SIG-M5 (cell line): ENCODE results near the gene TMEM98.
"Not testable (repeated sequence)": the region's sequence is repeated elsewhere in the genome, so short reads cannot be mapped to it uniquely, and the experiment has no call there.

Source experiments
- DNase-seq: peaks from one replicate; lab custom pipeline; 2025; lab: John Stamatoyannopoulos, UW

TMEM98 gene

GRCh38 chr17:32927724-32928585 lies at the start of gene TMEM98:
Gene TMEM98, plus strand, starts transcription at chr17:32928153. Its CDS starts 3,376 bp downstream, at chr17:32931529.
- DNase-seq: no peak

- no peak for DNase-seq
Measured at GRCh38 chr17:32878211-32878610, 49.7 kb upstream of the TMEM98 start.

GRCh38 chr17:32879134-32879533 lies 48.8 kb upstream of the TMEM98 start:
- no peak for DNase-seq

DNA sequence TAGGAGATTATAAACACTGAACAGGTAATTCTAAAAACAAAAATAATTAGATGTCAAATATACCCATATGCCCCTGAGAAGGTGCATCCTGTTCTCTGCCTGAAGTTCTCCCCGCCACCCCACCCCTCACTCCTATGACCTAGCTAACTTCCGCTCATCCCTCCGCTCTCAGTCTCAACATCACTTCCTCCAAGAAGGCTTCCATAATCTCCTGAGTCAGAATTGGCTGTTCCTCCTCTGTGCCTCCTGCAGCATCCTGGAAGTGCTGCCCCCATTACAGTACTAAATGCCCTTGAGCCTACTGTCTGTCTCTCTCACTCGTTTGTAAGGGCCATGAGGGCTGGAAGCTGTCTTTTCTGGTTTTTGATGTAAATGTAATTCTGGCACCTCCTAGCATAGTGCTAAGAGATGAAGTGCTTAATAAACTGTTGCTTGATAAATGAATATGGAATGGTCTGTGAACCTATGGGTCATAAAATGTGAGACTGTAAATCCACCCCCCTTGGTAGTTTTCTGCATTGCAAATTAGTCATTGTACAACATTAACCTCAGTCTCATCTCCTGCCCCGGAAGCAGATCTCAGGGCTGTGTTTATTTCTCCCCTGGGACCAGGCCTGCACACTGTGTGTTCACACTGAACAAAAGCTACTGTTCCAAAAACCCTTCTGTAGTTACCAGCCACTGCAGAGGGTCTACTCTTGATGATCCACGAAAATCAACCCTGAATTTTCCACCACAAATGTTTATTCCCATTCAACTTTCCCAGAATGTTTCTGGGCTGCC lies 47.1 kb upstream of the TMEM98 start:
- DNase-seq: no peak

GRCh38 chr17:32882029-32882428 lies 45.9 kb upstream of the TMEM98 start:
- no peak for DNase-seq

DNA sequence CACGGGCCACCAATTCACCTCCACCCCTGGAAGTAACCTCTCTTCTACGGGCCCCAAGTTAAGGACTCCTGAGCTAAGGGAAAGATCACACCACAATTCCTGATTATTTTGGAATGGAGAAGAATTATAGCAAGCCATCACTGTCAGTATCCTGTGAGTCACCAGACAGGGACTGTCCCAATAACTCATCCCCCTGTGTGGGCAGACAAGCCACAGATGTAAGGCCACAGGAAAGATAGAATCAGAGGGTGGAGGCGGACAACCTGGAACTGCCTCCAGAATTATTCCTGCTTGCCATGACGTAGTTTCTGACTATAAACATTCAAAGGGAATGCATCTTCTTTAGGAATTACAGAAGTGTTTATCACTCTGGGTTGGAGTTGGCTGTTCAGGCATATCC lies 45.2 kb upstream of the TMEM98 start:
- no peak for DNase-seq

DNA sequence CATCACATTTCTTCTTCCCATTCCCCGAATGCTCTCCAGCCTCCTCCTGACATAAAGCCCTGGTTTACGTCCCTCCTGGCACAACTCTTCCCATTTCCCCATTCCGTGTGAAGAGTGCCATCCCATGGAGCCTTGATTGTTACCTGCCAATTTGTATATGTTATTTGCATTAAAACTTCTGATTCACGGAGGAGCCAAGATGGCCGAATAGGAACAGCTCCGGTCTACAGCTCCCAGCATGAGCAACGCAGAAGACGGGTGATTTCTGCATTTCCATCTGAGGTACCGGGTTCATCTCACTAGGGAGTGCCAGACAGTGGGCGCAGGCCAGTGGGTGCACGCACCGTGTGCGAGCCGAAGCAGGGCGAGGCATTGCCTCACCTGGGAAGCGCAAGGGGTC lies 41.0 kb upstream of the TMEM98 start:
- not testable (repeated sequence) for DNase-seq

DNA sequence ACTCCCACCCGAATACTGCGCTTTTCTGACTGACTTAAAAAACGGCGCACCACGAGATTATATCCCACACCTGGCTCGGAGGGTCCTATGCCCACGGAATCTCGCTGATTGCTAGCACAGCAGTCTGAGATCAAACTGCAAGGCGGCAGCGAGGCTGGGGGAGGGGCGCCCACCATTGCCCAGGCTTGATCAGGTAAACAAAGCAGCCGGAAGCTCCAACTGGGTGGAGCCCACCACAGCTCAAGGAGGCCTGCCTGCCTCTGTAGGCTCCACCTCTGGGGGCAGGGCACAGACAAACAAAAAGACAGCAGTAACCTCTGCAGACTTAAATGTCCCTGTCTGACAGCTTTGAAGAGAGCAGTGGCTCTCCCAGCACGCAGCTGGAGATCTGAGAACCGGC lies 40.5 kb upstream of the TMEM98 start:
- DNase-seq: not testable (repeated sequence)

DNA sequence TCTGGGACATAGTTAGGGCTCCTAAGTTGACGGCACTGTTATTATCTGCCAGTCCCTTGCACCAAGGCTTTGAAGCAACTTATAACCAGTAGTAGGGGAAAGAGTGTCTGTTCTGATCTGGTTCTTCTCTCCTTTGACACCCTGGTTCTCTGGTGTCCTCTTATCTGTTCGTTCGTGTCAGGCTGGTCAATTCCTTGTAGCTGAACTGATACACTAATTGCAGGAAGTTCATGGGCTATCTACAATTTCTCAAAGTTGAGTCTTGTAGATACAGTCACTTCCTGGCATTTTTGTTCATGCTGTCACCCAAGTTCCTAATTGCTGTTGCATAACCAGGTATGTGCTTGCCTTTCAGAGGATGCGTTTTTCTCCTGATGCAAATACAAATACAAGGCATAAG lies 33.7 kb upstream of the TMEM98 start:
- no peak for DNase-seq

- DNase-seq: no peak
Measured at GRCh38 chr17:32896647-32897258, 31.2 kb upstream of the TMEM98 start.

DNA sequence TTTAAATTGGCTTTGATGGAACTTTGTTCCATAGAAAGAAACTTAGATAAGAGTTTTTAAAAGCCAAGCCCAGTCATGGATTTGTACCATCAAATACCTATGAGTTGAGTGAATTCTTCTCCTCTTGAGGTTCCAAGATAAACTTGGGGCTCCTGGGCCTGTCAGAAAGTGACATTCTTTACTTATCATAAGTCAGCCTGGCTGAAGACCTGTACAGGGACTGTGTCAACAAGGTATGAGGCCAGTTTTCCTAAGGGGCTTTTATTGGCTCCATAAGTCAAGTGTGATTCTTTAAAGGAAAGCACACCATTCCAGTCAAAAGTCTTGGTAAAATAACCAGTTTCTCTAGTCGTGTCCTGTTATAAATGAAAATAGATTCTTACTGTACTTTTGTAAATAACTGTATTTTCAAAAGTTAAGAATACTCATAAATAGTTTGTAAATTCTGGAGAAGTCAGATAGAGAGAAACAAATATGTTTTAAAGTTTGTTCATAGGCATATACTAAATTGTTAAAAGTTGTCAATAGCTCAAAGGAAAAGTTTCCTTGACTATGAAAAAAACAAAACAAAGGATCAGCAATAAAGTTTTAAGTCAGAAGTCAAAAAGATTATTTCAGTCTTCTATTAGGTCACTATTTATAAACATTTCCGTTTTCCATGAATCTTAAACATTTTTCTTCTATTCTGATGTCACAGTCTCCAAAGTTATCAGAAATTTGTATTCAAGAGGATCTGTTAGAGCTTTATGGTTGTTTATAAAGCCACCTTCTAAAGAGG lies 28.5 kb upstream of the TMEM98 start:
- no peak for DNase-seq

DNA sequence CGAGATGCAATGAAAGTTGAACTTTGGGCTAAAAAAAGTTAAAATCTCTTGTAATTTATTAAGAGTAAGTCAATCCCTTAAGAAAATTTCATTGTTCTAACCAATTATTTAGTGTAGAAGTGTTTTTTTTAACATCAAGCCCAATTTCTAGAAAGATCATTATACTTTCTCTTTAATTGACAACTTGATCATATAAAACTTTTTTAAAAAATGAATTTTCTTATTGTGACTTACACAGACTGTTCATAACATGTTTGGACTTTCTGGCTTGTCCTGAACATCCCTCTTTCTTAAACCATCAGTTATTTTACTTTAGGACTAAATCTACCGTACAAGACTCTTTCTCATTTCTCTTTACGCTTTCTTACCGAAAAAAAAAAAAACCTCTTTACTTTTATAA lies 26.2 kb upstream of the TMEM98 start:
- DNase-seq: no peak

- no peak for DNase-seq
Measured at GRCh38 chr17:32903774-32904673, 23.9 kb upstream of the TMEM98 start.

GRCh38 chr17:32904891-32905290 lies 23.1 kb upstream of the TMEM98 start:
- DNase-seq: no peak

DNA sequence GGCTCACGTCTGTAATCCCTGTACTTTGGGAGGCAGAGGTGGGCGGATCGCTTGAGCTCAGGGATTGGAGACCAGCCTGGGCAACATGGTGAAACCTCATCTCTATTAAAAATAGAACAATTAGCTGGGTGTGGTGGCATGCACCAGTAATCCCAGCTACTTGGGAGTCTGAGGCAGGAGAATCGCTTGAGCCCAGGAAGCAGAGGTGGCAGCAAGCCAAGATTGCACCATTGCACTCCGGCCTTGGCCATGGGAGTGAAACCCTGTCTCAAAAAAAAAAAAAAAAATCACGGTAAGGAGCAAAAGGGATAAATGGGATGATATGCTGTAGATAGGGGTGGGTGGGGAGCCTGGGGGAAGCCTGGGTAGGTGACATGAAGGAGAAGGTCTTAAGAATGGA lies 20.4 kb upstream of the TMEM98 start:
- DNase-seq: no peak

DNA sequence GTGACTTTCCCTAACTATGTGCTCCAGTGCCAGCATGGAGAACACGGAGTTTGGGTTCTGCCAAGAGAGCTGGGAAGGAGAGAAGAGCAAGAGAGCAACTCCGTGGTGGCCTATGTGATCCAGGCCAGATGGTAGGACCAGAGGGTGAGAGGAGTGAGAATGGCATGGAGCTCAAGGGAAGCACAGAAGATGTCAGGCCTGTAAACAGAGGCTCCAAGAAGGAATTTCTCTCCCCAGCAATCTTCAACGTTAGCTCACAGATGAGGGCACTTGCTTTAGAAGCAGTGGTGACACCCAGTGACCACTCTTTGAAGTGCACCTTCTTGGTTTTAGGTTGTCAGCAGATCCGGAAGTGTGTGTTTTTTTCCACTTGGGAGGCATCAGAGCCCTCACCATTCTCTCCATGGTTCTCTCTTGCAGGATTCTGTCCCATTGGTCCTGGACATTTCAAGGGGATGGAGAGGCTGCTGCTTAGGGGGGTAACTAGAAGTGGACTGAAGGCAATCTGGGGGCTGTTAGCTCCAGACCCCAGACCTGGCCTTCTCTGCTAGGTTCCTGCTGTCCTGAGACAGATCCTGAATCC lies 18.1 kb upstream of the TMEM98 start:
- DNase-seq: no peak

DNA sequence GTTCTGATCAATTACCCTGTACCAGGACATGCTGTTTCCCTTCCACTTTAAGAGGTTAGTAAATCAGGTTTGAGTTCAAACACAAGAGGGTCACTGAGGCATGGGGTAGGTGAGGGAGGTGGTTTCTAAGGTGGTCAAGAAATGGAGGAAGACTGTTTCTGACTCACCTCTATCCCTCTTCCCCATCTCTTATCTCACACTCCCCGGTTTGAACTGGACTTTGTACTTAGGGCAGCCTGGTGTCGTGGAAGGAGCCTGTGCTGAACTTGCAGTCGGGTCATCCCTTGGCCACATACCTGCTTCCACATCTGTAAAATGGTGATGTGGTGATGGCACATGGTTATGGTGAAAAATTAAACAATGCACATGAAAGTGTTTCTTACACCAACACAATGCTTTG lies 17.2 kb upstream of the TMEM98 start:
- DNase-seq: no peak

DNA sequence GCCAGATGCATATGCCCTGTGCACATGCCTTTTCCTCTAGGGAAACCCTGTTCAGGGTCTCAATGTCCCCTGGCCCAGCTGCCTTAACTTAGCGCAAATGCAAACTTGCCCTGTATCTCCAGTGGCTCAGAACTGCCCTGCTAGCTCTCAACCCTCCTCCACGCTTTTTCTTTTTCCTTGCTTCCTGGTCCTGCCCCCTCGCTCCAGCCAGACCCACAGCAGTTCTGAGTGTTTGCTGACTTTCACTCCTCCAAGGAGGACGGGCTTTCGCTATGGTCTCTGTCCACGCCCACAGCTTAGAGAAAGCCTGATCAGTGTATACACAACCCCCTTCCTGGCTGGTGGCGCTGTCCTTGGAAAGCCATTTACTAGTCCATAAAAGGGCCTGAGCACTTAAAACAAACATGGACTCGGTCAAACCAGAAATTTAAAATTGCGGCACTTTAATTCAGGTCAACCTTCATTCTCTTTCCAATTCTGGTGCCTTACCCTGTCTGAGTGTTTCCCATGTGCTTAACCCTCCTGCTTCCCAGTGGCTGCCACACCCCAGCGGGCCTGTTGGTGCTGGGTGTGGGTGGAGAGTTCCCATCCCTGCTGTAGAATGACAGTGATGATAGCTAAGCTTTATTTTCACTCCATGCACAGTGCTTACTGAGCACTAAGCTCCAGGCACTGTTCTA lies 15.6 kb upstream of the TMEM98 start:
- no peak for DNase-seq

- DNase-seq: no peak
Measured at GRCh38 chr17:32913593-32913992, 14.4 kb upstream of the TMEM98 start.

DNA sequence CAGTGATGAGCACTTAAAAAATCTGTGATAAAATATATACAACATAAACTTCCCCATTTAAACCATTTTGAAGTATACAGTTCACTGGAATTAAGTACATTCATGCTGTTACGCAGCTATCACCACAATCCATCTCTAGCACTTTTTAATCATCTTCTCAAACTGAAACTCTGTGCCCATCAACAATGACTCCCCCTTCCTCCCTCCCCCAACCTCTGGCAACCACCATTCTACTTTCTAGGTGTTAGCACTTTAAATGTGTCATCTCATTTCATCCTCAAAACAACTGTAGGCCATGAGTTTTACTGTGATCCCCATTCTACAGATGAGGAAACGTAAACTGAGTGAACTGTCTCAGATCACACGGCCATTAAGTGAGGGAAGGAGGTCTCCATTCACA lies 13.8 kb upstream of the TMEM98 start:
- DNase-seq: no peak
